Peyer's patch (tissue), 4 donors: ENCODE data around the gene KCNK1.

Experiments
- POLR2A ChIP-seq, 2 donors: fragments of 450-650 bp; IDR thresholded peaks; one replicate each; pipeline ENCODE4 v1.5.1; 2017; ENCODE audit warnings: antibody characterized with exemption in 2 of 2, mild to moderate bottlenecking in 2 of 2, moderate library complexity in 2 of 2
- TF ChIP-seq, protein P1 (sequence below), 6 experiments: fragments of 450-650 bp in 4 of 6; fragments of 200-600 bp in 2 of 6; sonication (generic) in 1 of 6; IDR thresholded peaks; one replicate each; pipeline ENCODE4 v1.5.1; 2017 to 2019; ENCODE audit warnings: antibody characterized with exemption in 6 of 6, mild to moderate bottlenecking in 3 of 6, moderate library complexity in 1 of 6

- TF ChIP-seq, protein P1, sequence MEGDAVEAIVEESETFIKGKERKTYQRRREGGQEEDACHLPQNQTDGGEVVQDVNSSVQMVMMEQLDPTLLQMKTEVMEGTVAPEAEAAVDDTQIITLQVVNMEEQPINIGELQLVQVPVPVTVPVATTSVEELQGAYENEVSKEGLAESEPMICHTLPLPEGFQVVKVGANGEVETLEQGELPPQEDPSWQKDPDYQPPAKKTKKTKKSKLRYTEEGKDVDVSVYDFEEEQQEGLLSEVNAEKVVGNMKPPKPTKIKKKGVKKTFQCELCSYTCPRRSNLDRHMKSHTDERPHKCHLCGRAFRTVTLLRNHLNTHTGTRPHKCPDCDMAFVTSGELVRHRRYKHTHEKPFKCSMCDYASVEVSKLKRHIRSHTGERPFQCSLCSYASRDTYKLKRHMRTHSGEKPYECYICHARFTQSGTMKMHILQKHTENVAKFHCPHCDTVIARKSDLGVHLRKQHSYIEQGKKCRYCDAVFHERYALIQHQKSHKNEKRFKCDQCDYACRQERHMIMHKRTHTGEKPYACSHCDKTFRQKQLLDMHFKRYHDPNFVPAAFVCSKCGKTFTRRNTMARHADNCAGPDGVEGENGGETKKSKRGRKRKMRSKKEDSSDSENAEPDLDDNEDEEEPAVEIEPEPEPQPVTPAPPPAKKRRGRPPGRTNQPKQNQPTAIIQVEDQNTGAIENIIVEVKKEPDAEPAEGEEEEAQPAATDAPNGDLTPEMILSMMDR (IDR thresholded peaks at IDR 0.05), result no peak
- TF ChIP-seq POLR2A (IDR thresholded peaks at IDR 0.05), result no peak
Observed at GRCh38 chr1:233566886-233567285, 47.0 kb upstream of the KCNK1 start.
